LNCAP (cell line): ENCODE results near the gene TMEM97.

Experiments used
- TF ChIP-seq, protein P1 (sequence below): fragments of 450-650 bp; IDR thresholded peaks from 2 replicates; pipeline ENCODE4 v1.5.1; 2017; ENCODE audit warnings: mild to moderate bottlenecking

The TMEM97 gene

DNA sequence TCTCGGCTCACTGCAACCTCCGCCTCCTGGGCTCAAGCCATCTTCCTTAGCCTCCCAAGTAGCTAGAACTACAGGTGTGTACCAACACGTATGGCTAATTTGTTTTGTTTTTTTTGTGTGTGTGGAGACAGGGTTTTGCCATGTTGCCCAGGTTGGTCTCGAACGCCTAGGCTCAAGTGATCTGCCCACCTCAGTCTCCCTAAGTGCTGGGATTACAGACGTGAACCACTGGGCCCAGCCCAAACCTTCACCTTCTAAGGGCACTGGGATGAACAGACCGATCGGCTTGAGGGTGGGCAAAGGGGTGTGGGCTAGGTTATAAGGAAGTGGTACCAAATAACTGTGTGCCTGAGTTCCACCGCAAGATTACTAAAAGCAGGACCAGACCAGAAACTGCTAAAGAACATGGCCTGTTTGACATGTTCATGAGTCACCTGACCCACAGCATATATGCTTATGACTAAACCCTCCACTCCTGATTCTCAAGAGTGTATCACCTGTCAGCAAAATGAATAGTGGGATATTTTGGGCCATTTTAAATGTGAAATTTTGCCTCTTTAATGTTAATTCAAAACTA lies 8.1 kb downstream of the TMEM97 start:
- TF ChIP-seq, protein P1, sequence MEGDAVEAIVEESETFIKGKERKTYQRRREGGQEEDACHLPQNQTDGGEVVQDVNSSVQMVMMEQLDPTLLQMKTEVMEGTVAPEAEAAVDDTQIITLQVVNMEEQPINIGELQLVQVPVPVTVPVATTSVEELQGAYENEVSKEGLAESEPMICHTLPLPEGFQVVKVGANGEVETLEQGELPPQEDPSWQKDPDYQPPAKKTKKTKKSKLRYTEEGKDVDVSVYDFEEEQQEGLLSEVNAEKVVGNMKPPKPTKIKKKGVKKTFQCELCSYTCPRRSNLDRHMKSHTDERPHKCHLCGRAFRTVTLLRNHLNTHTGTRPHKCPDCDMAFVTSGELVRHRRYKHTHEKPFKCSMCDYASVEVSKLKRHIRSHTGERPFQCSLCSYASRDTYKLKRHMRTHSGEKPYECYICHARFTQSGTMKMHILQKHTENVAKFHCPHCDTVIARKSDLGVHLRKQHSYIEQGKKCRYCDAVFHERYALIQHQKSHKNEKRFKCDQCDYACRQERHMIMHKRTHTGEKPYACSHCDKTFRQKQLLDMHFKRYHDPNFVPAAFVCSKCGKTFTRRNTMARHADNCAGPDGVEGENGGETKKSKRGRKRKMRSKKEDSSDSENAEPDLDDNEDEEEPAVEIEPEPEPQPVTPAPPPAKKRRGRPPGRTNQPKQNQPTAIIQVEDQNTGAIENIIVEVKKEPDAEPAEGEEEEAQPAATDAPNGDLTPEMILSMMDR: no peak

DNA sequence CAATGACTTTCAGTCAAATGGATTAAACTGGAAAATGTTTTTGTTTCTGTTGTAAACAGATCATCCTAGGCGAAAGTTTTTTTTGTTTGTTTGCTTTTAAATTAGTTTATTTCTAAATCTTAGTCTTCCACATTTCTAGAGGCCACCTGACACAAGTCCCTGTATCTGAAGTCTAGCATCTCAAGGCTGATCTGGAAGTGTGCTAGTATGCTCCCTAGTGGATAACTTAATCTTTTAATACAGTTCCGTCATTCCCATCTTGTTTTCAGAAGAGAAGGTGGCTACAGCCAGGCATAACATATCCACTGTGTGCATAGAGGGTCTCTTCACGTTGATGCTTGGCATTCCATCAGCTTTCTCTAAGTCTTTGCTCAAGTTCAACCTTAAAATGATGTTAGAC lies 8.7 kb downstream of the TMEM97 start:
- TF ChIP-seq, protein P1: no peak

DNA sequence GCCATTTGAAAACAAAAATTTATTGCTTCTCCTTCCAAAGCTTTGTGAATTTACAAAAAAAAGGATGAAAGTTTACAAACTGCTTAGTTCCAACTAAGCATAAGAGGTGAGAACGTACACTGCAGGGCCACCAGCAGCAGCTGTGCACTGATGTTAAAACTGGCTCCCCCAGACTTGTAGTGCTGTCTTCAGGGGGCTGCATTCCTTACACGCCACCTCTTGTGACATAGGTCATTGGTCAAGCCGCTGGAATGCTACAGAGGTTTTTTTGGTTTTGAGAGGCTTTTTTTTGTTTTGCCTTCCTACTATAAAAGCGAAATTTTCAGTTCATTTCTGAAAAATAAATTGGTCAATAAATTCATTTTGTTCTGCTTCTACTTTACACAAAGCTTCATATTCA lies 9.3 kb downstream of the TMEM97 start:
- TF ChIP-seq, protein P1: no peak

DNA sequence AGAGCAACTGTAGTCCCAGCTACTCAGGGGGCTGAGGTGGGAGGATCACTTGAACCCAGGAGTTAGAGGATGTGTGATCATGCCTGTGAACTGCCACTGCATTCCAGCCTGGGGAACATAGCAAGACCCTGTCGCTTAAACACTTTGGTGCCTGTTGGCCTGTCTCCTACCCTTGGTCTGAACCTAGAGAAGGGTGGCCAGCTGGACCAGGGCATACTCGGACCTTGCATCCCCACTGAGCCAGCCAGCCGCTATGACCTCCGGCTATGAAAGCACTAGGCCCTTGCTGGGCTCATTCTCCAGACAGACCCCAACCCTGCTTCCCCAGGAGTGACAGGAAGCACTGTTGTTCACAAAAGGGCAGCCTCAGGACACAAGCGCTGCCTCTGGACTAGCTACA lies 11.7 kb downstream of the TMEM97 start:
- TF ChIP-seq, protein P1: no peak

DNA sequence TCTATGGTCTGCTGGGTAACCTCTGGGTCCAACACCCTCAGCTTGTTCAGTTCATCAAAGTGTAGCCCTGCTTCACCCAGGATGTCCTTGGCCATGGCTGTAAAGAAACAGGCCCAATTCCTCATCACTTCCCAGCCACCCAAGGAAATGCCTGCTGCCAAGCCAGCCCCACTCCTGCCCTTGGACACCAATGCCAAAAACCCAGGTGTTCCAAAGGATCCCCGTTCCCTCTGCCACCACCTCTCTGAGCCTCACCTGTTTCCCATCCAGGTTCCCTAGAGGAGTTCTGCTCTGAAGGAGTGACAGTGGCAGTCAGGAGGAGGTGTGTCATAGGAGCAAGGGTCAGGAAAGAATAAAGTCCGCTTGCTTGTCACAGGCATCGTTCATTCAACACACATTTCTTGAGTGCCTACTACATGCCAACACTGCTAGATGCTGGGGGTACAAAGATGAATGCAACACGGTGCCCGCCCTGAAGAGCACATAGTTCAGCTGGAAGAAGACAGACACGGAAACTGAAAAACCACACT lies 13.0 kb downstream of the TMEM97 start:
- TF ChIP-seq, protein P1: no peak

DNA sequence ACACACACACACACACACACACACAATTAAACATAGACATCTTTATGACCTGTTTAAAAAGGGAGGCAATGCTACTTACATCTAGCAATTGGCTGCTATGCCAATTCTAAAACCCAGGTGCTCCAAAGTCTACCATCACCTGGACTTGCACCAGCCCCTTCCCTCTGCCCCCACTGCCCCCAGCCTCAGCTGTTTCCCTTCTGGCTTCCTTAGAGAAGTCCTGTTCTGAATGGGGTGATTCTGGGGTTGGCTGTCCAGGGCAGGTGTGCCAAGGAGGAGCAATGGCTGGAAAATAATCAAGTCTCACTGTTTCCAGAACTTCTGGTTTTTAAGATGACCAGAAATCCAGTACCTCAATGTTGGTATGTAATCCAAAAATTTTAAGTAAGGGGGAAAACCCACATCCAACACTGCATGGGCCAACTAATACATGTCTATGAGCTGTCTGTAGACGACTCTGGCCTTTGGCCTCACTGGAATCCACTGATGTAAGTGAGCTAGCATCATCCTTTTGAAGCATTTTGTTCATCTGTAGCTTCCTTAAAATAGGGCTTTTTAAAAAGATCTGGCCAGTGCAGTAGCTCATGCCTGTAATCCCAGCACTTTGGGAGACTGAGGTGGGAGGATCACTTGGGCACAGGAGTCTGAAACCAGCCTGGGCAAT lies 14.2 kb downstream of the TMEM97 start:
- TF ChIP-seq, protein P1: no peak

DNA sequence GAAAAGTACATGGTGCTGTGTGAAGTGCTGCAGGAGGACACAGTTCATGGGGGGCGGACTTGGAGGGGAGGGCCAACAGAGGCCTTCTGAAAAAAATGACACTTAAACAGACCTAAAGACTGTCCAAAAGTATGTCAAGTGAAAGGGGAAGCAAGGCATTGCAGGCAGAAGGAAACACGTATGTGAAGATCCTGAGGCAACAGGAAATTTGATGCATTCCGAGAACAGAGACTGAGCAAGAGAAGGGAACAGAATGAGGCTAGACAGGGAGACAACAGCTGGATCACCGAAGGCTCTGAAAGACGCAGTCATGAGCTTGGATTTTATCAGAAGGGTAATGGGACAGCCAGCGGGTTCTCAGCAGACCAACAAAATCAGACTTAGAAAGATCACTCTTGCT lies 15.2 kb downstream of the TMEM97 start:
- TF ChIP-seq, protein P1: no peak
